Lower leg skin (tissue), 3 donors: ENCODE data around the gene MAP3K5.

Source experiments
- POLR2A ChIP-seq, 2 donors: fragments of 450-650 bp; IDR thresholded peaks; one replicate each; pipeline ENCODE4 v1.6.1; 2016 to 2017; ENCODE audit warnings: antibody characterized with exemption in 2 of 2, mild to moderate bottlenecking in 1 of 2, moderate library complexity in 1 of 2
- TF ChIP-seq, protein P1 (sequence below), 3 donors: fragments of 450-650 bp; IDR thresholded peaks; one replicate each; pipeline ENCODE4 v1.5.1; 2016; ENCODE audit warnings: antibody characterized with exemption in 3 of 3, mild to moderate bottlenecking in 3 of 3, moderate library complexity in 2 of 3

DNA sequence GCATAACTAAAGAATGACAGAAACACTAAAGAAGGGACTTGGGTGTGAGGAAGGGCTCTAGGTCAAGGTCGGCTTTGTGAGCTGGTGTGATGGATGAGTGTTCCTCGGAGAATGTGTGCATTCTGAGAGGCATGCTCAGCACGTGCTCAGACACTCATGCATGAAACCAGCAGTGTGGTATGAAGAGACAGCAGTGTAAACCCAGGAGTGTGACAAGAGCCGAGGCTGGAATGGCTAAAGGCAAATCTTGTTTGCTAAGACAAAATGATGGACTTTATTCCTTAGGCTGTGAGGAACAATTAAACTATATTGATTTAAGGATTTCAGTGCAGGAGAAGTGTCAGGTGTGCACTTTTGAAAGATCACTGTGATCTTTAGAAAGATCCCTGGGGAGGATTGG lies 134.6 kb downstream of the MAP3K5 start:
- TF ChIP-seq POLR2A (IDR thresholded peaks at IDR 0.05), result no peak
- TF ChIP-seq, protein P1, sequence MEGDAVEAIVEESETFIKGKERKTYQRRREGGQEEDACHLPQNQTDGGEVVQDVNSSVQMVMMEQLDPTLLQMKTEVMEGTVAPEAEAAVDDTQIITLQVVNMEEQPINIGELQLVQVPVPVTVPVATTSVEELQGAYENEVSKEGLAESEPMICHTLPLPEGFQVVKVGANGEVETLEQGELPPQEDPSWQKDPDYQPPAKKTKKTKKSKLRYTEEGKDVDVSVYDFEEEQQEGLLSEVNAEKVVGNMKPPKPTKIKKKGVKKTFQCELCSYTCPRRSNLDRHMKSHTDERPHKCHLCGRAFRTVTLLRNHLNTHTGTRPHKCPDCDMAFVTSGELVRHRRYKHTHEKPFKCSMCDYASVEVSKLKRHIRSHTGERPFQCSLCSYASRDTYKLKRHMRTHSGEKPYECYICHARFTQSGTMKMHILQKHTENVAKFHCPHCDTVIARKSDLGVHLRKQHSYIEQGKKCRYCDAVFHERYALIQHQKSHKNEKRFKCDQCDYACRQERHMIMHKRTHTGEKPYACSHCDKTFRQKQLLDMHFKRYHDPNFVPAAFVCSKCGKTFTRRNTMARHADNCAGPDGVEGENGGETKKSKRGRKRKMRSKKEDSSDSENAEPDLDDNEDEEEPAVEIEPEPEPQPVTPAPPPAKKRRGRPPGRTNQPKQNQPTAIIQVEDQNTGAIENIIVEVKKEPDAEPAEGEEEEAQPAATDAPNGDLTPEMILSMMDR (IDR thresholded peaks at IDR 0.05), result no peak
